Thoracic aorta (tissue), 2 donors: ENCODE data around the gene ICA1. TPM values are rescaled to one million over a fixed set of nuclear protein-coding genes. Genes with fewer than 3 reads are reported as not detected.
A peak's percentile ranks its signal among the peaks of the same experiment; 100 is the strongest.

Experiments
- ATAC-seq: fragments of 150-250 bp; one replicate; pipeline ENCODE4 v1.8.0; 2017; ENCODE audit warnings: low read depth; ENCODE audit not compliant: insufficient number of reproducible peaks, low FRiP score
- DNase-seq: peaks from one replicate; pipeline ENCODE4 v3.0.0-alpha.2; 2020; ENCODE audit warnings: low spot score
- H3K27ac ChIP-seq, 2 donors: fragments of 200-600 bp; sonication (generic); 1 replicate in 1 of 2; 2 replicates in 1 of 2; pipeline ENCODE4 v1.5.1; 2016; ENCODE audit warnings: mild to moderate bottlenecking in 2 of 2, moderate library complexity in 2 of 2
- H3K27me3 ChIP-seq: fragments of 200-600 bp; sonication (generic); replicated peaks from 2 replicates; pipeline ENCODE4 v1.6.0; 2016; ENCODE audit warnings: mild to moderate bottlenecking; ENCODE audit not compliant: insufficient read depth
- H3K36me3 ChIP-seq: fragments of 200-600 bp; sonication (generic); one replicate; pipeline ENCODE4 v1.5.1; 2016
- H3K4me1 ChIP-seq, 2 donors: fragments of 200-600 bp; sonication (generic); 1 replicate in 1 of 2; 2 replicates in 1 of 2; pipeline versions ENCODE4 v1.5.1 to v1.6.0; 2016; ENCODE audit warnings: low read depth in 2 of 2, mild to moderate bottlenecking in 1 of 2; ENCODE audit not compliant: control insufficient read depth in 1 of 2
- H3K4me3 ChIP-seq: fragments of 200-600 bp; sonication (generic); 2 replicates; pipeline ENCODE4 v1.5.1; 2016; ENCODE audit warnings: mild to moderate bottlenecking
- H3K9me3 ChIP-seq: fragments of 200-600 bp; sonication (generic); 2 replicates; pipeline ENCODE4 v1.5.1; 2016
- CTCF ChIP-seq: fragments of 200-600 bp; sonication (generic); IDR thresholded peaks from one replicate; pipeline ENCODE4 v1.5.1; 2019; ENCODE audit warnings: antibody characterized with exemption
- total RNA-seq, 2 donors: library from RNA; depleted of rRNA; stranded (reverse); fragments of >200 nt; gene quantifications; one replicate each; pipeline versions ENCODE4 v1.1.0 to v1.2.3, GENCODE V29; 2016

The ICA1 gene
- total RNA-seq, 2 donors from 2014 or later, result 6.6 to 9.9 TPM

GRCh38 chr7:8296362-8296659 lies 34.3 kb upstream of the ICA1 start:
- H3K4me1 ChIP-seq, result no peaks in the 10 kb centered on the region
- no peak for DNase-seq
- no peak overlapping the region for H3K27ac ChIP-seq
- no peak for TF ChIP-seq CTCF
- H3K36me3 ChIP-seq, result no peaks in the 10 kb centered on the region
- H3K4me3 ChIP-seq, result no peak overlapping the region
- no peak for ATAC-seq
- H3K27me3 ChIP-seq, result no peaks in the 10 kb centered on the region
- no peaks in the 10 kb centered on the region for H3K9me3 ChIP-seq

GRCh38 chr7:8295638-8296361 lies 33.8 kb upstream of the ICA1 start:
- no peaks in the 10 kb centered on the region for H3K27me3 ChIP-seq
- H3K36me3 ChIP-seq, result no peaks in the 10 kb centered on the region
- no peak for ATAC-seq
- no peak for DNase-seq
- no peaks in the 10 kb centered on the region for H3K4me1 ChIP-seq
- H3K4me3 ChIP-seq, result no peak overlapping the region
- TF ChIP-seq CTCF, result peak; percentile 40
- no peak overlapping the region for H3K27ac ChIP-seq
- H3K9me3 ChIP-seq, result no peaks in the 10 kb centered on the region

- H3K36me3 ChIP-seq, result no peaks in the 10 kb centered on the region
- ATAC-seq (no peak), DNase-seq (no peak)
- no peak overlapping the region for H3K4me3 ChIP-seq
- H3K4me1 ChIP-seq, result no peaks in the 10 kb centered on the region
- no peak overlapping the region for H3K27ac ChIP-seq
- no peaks in the 10 kb centered on the region for H3K9me3 ChIP-seq
- no peak for TF ChIP-seq CTCF
- no peaks in the 10 kb centered on the region for H3K27me3 ChIP-seq
These were observed 29.6 kb upstream of the ICA1 start for GRCh38 chr7:8291397-8292141.

- no peak for ATAC-seq
- TF ChIP-seq CTCF, result no peak
These were observed 28.8 kb upstream of the ICA1 start for GRCh38 chr7:8290645-8291308.

GRCh38 chr7:8286118-8286517 lies 24.2 kb upstream of the ICA1 start:
- Histone ChIP-seq H3K27ac (no peak overlapping the region), H3K27me3 (no peaks in the 10 kb centered on the region), H3K9me3 (no peaks in the 10 kb centered on the region), H3K36me3 (no peaks in the 10 kb centered on the region), H3K4me1 (no peaks in the 10 kb centered on the region), H3K4me3 (no peak overlapping the region)
- no peak for TF ChIP-seq CTCF
- no peak for DNase-seq
- ATAC-seq, result no peak

More at GRCh38 chr7:8290645-8291308, 28.8 kb upstream of the ICA1 start:
- Histone ChIP-seq H3K4me3 (no peak overlapping the region), H3K4me1 (no peaks in the 10 kb centered on the region), H3K27ac (no peak overlapping the region), H3K9me3 (no peaks in the 10 kb centered on the region), H3K36me3 (no peaks in the 10 kb centered on the region), H3K27me3 (no peaks in the 10 kb centered on the region)
- DNase-seq, result no peak
